ENCODE data around the gene ZNG1F.
"Not testable (repeated sequence)": the region's sequence is repeated elsewhere in the genome, so short reads cannot be mapped to it uniquely, and the experiment has no call there.

The ZNG1F gene

DNA sequence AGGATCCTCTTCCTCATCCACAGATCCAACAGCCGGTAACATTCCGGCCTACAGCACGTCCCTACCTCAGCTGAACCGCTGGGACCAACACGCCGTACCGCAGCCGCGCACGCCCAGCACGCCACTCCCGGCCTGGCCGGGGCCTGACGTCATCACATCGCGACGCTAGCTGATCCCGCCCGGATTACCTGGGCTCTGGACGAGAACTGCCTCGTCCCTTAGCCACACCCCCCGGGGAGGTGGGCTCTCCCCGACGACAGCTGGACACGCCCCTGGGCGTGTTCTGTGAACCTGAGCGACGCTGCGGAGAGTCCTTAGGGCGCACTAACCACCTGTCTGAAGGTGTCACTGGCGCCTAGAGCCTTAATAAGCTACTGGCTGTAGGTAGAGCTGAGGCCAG, at the start of gene ZNG1F:
Gene ZNG1F, minus strand, starts transcription at position 101 of the 400 bp plus-strand sequence. Its CDS starts 59 bp downstream, at position 42.
- DNase-seq, result not testable (repeated sequence)

DNA sequence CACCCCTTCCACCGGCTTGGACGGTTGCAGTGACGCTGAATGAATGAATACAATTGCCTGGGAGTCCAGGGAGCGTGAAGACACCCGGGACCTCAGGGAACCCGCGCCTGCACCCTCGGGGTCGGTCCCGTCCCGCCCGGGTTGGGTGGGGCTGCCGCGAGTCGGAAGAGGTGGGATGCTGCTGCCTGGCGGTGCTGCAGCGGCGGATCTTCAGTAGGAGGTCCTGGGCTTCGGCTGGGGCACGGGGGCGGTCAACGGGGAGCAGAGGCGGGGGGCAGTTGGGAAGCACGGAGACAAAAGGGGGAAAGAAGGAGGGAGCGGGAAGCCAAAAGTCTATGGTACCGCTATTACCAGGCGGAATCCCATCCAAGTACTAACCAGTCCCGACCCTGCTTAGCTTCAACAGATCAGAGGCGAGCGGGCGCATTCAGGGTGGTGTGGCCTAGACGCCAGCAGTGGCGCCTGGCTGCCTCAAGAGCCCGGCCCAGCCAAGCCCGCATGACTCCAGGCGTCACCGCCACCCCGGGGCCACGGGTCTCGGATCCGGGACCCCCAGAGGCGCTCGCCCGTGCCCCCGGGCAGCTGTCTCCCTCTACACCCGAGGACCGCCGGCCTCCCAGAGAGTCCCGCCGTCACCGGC, 48.1 kb upstream of the ZNG1F start:
- not testable (repeated sequence) for DNase-seq

- DNase-seq, result not testable (repeated sequence)
Observed at GRCh38 chr9:41236486-41237109, 47.5 kb upstream of the ZNG1F start.

- not testable (repeated sequence) for DNase-seq
Observed at GRCh38 chr9:41234811-41235805, 46.0 kb upstream of the ZNG1F start.

GRCh38 chr9:41234221-41234620, 45.1 kb upstream of the ZNG1F start:
- not testable (repeated sequence) for DNase-seq

GRCh38 chr9:41232326-41232725, 43.2 kb upstream of the ZNG1F start:
- DNase-seq, result not testable (repeated sequence)

DNA sequence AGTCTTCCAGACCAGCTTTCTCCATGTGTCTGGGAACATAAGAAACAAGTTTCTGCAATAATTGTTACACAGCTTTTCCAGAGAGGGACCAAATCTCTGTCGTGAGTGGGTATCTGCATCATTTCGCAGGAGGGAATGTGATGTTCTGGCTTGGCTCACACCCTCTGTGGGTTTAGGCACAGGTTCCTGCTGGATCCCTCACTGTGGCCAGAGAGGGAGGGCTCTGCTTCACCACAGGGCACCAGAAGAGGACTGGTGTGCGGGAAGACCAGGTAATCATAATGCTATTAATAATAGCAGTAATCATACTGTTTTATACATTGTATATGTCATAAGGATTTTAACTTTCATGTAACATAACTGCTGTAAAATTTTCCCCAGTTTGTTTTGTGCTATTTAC, 41.3 kb upstream of the ZNG1F start:
- DNase-seq, result not testable (repeated sequence)

DNA sequence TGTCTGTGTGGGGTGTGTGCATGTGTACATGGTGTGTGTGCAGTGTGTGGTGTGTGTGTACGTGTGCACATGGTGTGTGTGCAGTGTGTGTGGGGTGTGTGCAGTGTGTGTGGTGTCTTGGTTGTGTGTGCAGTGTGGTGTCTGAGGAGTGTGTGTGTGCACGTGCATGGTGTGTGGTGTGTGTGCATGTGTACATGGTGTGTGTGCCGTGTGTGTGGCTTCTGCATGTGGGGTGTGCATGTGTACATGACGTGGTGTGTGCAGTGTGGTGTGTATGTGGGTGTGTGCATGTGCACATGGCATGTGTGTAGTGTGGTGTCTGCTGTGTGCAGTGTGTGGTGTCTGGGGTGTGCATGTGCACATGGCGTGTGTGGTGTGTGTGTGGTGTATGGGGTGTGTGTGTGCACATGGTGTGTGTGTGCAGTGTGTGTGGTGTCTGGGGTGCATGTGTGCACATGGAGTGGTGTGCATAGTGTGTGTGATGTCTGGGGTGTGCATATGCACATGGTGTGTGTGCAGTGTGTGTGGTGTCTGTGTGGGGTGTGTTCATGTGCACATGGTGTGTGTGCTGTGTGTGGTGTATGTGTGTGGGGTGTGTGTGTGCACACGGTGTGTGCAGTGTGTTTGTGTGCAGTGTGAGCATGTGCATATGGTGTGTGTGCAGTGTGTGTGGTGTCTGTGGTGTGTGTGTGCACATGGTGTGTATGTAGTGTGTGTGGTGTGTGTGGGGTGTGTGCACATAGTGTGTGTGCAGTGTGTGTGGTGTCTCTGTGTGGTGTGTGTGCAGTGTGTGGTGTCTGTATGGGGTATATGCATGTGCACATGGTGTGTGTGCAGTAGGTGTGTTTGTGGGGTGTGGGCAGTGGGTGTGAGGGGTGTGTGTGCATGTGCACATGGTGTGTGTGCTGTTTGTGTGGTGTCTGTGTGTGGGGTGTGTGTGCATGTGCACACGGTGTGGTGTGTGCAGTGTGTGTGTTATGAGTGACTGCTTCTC, 40.6 kb upstream of the ZNG1F start:
- DNase-seq, result no peak

DNA sequence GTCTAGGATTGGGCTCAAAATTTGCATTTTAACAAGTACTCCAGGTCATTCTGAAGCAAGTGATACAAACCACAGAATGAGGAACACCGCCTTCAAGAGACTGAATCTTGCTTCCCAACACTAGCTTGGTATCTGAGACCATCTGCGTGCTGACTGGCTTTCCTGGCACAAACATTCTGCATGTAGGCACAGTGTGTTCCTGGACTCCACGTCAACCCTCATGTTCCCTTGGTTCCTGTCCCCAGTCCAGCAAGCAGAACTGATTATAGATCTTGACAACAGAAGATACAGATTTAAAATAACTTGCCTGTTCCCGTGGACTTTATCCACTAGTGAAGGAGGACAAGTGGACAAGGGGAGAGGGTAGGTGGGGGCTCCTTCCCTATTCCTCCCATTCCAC, 30.7 kb upstream of the ZNG1F start:
- DNase-seq, result not testable (repeated sequence)

DNA sequence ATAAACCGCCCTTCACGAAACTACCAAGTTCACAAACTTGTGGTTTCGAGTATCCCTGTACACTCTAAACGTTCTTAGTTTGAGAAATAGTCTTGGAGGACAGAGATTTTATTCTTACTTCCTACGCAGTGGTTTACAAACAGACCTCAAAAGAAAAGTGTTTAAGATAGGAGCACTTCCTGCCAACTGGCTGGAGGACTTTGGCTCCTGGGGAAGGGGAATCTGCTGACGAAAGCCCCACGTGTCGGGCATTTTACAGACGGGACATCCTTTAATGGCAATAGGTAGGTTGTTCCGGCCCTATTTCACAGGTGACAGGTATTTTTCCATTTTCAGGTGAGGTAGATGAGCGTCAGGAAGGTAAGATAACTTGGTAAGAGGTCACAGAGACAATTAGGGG, 678 bp downstream of the ZNG1F start:
- DNase-seq, result not testable (repeated sequence)

DNA sequence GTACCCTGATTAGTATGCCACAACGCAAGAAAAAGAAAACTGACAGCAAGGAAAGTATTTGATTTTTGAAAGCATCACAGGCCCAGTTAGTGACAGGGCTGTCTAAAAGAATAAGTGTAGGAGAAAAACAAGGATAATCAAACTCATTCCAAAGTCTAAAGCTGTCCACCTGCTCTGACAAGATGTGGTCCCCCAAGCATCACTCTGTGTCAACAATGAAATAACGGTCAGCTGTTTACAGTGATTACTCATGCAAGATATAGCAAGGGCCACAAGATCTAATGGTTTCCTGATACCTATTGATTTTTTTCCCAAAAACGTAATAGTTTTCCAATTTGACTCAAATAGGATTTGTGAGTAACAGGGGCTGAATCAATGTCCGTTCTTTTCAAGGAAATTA, 14.1 kb downstream of the ZNG1F start:
- DNase-seq, result not testable (repeated sequence)

DNA sequence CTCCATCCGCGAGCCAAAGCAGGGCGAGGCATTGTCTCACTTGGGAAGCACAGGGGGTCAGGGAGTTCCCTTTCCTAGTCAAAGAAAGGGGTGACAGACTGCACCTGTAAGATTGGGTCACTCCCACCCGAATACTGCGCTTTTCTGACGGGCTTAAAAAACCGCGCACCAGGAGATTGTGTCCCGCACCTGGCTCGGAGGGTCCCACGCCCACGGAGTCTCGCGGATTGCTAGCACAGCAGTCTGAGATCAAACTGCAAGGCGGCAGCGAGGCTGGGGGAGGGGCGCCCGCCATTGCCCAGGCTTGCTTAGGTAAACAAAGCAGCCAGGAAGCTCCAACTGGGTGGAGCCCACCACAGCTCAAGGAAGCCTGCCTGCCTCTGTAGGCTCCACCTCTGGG, 39.0 kb downstream of the ZNG1F start:
- DNase-seq, result not testable (repeated sequence)

- not testable (repeated sequence) for DNase-seq
Observed at GRCh38 chr9:41141878-41142277, 47.2 kb downstream of the ZNG1F start.

GRCh38 chr9:41128581-41128980, 60.5 kb downstream of the ZNG1F start, which contains the start of gene FOXD4L6:
Gene FOXD4L6, minus strand, starts transcription at chr9:41128681. Its CDS starts 298 bp downstream, at chr9:41128383.
- DNase-seq, result not testable (repeated sequence)

DNA sequence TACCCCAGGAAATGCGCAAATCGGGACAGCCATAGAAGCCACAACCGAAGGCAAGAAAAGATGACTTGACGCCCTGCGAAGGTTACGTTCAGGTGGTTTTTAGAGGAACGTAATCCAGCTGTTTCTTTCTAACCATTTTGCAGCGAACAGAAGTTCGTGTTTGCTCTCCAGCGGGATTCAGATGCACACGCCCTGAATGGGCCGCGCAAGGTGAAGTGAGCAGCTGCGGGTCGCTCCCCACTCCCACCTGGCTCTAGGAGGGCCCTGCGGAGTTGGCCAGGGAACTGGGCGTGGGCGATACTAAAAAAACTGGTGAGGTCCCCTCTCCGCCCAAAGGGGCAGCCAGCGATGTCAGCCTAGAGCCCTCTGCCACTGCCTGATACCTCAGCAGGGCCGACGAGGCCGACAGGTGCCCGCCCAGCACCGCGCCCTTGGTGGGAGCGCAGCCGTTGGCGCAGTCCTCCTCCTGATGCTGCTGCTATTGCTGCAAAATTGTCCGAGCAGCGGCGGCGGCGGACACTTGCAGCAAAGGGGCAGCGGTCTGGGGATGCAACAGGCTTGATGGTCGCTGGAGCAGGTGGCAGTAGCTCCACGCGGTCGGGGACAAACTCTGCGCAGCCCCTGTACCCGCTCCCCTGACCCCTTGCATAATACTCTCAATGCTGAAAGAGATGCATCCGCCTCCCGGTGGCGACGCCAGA, 62.2 kb downstream of the ZNG1F start:
- DNase-seq, result not testable (repeated sequence)

DNA sequence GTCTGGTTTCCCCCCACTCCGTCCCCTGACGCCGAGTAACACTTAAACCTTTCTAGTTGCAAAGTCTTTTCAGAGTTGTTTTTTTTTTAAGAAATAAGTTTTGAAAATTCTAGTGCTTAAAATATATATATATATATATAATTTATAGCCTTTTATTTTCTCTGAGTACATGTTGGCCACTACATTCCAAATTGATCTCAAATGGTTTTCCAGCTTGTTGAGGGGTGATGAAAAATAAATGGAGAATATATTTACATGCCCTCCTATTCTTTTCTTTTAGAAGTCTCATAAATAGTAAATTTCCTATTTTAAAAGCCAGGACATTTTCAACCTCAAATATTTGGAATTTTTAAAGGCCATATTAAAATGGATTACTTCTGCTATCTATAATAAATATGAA, 63.2 kb downstream of the ZNG1F start:
- DNase-seq, result not testable (repeated sequence)

GRCh38 chr9:41125109-41125658, 63.9 kb downstream of the ZNG1F start:
- DNase-seq, result not testable (repeated sequence)

DNA sequence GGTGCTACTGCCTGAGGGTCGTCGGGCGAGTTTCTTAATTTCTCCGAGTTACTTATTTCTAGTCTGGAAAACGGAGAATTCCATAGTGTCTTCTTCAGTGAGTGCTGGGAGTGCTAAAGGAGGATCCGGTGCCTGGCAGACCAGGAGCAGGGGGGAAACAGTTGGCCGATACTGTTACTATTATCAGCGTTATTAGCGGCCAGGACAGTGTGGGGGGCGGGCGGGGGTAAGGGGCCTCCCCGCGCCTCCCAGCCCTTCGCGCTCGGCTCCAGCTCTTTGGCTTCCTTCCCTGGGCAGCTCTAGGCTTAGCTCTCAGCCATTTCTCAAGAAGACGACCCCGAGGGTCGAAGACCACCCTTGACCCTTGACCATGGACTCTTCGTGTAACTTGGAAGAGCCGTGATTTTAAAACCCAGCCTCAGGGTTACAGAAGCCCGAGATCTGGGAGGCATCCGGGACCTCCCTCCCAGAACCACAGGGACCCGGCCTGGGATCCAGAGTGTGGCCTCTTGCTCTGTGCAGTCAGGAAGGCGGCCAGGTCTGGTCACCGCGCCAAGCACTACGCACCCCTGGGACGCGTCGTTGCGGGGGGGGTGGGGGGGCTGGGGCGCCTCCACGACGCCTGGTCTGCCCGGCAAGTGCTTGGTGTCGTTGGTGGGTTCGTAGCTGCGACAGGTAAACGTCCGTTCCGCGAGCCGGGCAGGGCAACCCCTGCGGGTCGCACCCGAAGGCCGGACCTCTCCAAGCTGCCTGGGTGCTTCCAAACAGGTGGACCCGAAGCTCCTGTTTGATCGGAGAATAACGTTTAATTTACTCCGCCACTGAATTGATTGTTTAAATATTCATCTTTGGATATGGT, 64.6 kb downstream of the ZNG1F start:
- DNase-seq, result not testable (repeated sequence)

GRCh38 chr9:41123812-41124211, 65.3 kb downstream of the ZNG1F start:
- not testable (repeated sequence) for DNase-seq

- not testable (repeated sequence) for DNase-seq
Observed at GRCh38 chr9:41123396-41123795, 65.7 kb downstream of the ZNG1F start.
